GM20000 (cell line): ENCODE results near the gene XYLT1.

Experiments used
- DNase-seq: peaks from one replicate; pipeline ENCODE4 v3.0.0; 2012; ENCODE audit warnings: low spot score
- TF ChIP-seq, protein P1 (sequence below): IDR thresholded peaks from 2 replicates; pipeline ENCODE4 v1.5.1; 2012; ENCODE audit warnings: mild to moderate bottlenecking, control low read depth; ENCODE audit errors: extremely low read depth, missing control alignments

The XYLT1 gene

GRCh38 chr16:17107450-17107849, 363.3 kb downstream of the XYLT1 start:
- no peak for DNase-seq
- TF ChIP-seq, protein P1, sequence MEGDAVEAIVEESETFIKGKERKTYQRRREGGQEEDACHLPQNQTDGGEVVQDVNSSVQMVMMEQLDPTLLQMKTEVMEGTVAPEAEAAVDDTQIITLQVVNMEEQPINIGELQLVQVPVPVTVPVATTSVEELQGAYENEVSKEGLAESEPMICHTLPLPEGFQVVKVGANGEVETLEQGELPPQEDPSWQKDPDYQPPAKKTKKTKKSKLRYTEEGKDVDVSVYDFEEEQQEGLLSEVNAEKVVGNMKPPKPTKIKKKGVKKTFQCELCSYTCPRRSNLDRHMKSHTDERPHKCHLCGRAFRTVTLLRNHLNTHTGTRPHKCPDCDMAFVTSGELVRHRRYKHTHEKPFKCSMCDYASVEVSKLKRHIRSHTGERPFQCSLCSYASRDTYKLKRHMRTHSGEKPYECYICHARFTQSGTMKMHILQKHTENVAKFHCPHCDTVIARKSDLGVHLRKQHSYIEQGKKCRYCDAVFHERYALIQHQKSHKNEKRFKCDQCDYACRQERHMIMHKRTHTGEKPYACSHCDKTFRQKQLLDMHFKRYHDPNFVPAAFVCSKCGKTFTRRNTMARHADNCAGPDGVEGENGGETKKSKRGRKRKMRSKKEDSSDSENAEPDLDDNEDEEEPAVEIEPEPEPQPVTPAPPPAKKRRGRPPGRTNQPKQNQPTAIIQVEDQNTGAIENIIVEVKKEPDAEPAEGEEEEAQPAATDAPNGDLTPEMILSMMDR = no peak

GRCh38 chr16:17106243-17106791, 364.4 kb downstream of the XYLT1 start:
- no peak for DNase-seq
- TF ChIP-seq, protein P1 = no peak

DNA sequence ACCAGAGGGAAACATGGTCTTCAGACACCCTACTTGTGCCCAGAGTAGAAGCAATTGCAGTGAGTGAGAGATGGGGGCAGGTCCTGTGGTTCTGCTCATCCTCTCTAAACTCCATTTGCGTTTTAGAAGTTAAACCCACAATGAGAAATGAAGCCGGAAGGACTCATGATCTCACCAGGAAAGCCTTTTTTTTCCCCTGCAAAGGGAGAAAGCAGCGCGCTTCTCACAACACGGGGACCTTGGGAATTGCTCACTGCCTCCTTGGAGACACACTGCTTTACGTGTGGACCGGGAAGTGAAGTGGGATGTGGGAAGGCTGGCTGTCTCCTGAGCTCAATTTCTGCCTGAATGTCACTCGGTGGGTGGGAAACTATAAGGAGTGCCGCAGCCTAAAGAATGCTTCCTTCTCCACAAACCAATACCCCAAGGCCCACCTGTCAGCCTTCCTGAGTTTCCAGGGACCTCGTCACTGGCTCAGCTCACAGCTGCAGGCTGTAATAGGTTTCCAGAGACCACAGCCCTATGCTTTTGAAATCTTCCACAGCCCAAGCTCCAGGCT, 365.4 kb downstream of the XYLT1 start:
- no peak for DNase-seq
- TF ChIP-seq, protein P1 = no peak

DNA sequence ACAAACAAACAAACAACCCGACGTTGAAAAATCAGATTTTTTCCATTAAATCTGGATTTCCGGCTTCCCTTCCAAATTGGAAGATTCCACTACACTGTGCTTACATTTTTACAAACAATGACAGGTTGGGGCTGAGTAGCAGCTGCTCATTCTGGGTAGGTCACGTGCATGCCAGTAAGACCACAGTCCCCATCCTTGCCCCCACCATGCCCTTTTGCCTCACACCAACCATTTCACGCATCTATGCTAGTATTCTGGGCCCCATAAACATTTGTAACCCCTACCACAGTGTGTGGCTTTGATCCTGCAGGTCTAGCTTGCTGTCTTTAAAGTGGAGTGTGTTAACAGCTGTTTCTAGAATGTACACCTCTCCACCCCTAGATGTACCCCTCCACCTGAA, 366.1 kb downstream of the XYLT1 start:
- DNase-seq = no peak
- TF ChIP-seq, protein P1 = no peak

DNA sequence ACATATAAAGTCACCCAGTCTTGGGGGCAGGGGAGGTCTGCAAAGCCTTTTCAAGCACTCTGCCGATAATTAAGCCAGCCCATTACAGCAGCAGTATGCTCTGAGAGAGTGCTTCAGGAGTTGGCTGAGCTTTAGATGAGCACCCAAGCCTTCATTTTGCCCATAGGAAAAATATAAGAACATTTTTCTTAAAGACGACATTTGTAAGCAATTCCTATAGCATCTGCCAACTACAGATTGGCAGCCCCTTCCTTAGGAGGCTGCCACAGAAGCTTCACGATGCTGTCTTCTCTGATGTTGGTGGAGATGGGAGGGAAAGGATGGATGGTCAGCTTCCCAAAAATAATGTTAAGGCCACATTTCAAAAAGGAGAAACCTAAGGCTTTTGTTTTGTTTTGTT, 367.5 kb downstream of the XYLT1 start:
- TF ChIP-seq, protein P1 = no peak
- DNase-seq = no peak

DNA sequence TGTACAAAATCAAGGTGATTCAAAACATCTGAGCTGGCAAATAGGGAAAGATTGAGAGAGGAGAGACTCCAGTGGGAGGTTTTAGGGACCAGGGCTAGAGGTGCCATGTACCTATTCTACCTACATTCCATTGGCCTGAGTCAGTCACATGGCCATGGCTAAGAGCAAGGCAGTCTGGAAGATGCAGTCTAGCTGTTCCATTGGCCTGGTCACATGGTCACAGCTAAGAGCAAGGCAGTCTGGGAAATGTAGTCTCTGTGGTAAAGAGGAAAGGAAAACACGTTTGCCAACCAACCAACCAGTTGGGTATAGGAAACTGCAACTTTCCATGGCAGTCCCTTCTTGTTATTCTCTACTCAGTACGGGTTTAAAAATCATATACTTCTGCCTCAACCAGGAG, 369.1 kb downstream of the XYLT1 start:
- no peak for DNase-seq
- TF ChIP-seq, protein P1 = no peak

GRCh38 chr16:17098685-17099084, 372.1 kb downstream of the XYLT1 start:
- DNase-seq = no peak
- TF ChIP-seq, protein P1 = no peak
